Esophagus muscularis mucosa (tissue), 4 donors: ENCODE measurements around the gene SLC44A5. TPM values are rescaled to one million over a fixed set of nuclear protein-coding genes. Genes with fewer than 3 reads are reported as not detected.

Experiments used
- DNase-seq: peaks from one replicate; pipeline ENCODE4 v3.0.0-alpha.2; 2017; ENCODE audit errors: extremely low spot score
- H3K27ac ChIP-seq, 4 donors: fragments of 200-600 bp; sonication (generic); replicated peaks in 1 of 4; 1 replicate in 3 of 4; 2 replicates in 1 of 4; pipeline ENCODE4 v1.5.1; 2016 to 2019; ENCODE audit warnings: mild to moderate bottlenecking in 1 of 4
- H3K27me3 ChIP-seq, 4 donors: fragments of 200-600 bp; sonication (generic); one replicate each; pipeline versions ENCODE4 v1.5.1 to v1.6.0; 2016 to 2019
- H3K36me3 ChIP-seq, 4 donors: fragments of 200-600 bp; sonication (generic); one replicate each; pipeline ENCODE4 v1.5.1; 2016 to 2019
- H3K4me1 ChIP-seq, 4 donors: fragments of 200-600 bp; sonication (generic); one replicate each; pipeline ENCODE4 v1.5.1; 2016 to 2019
- H3K4me3 ChIP-seq, 4 donors: fragments of 200-600 bp; sonication (generic); 1 replicate in 2 of 4; 2 replicates in 2 of 4; pipeline ENCODE4 v1.5.1; 2016 to 2019; ENCODE audit warnings: mild to moderate bottlenecking in 4 of 4, moderate library complexity in 1 of 4
- H3K9me3 ChIP-seq, 4 donors: fragments of 200-600 bp; sonication (generic); 1 replicate in 3 of 4; 2 replicates in 1 of 4; pipeline ENCODE4 v1.5.1; 2016 to 2019
- CTCF ChIP-seq, 3 experiments: fragments of 200-600 bp in 2 of 3; fragments of 450-650 bp in 1 of 3; sonication (generic) in 2 of 3; IDR thresholded peaks; one replicate each; pipeline ENCODE4 v1.5.1; 2017 to 2019; ENCODE audit warnings: antibody characterized with exemption in 3 of 3, mild to moderate bottlenecking in 2 of 3, moderate library complexity in 1 of 3
- EP300 ChIP-seq: sonication (generic); formaldehyde crosslinking; IDR thresholded peaks from one replicate; pipeline ENCODE4 v1.6.1; 2017; ENCODE audit warnings: antibody characterized with exemption
- POLR2A ChIP-seq: fragments of 450-650 bp; IDR thresholded peaks from one replicate; pipeline ENCODE4 v1.6.1; 2017; ENCODE audit warnings: antibody characterized with exemption, moderate library complexity, mild to moderate bottlenecking, low read depth
- POLR2AphosphoS5 ChIP-seq, 2 donors: sonication (generic); formaldehyde crosslinking; IDR thresholded peaks; one replicate each; pipeline ENCODE4 v1.6.1; 2017; ENCODE audit warnings: antibody characterized with exemption in 2 of 2
- WGBS: methylation state at CpG from one replicate; pipeline ENCODE4 v1.1.5; 2018; 5-methylcytosine and 5-hydroxymethylcytosine counted together
- intact Hi-C: fragments of 100-400 bp; cut with DNase I; formaldehyde crosslinking; loops from one replicate; pipeline ENCODE4 v1.15.1; 2023
- total RNA-seq, 4 donors: library from RNA; depleted of rRNA; stranded (reverse); fragments of >200 nt; gene quantifications; one replicate each; pipeline versions ENCODE4 v1.1.0 to v1.2.1, GENCODE V29; 2016

Gene SLC44A5
- total RNA-seq, 4 donors from 2014 or later = 0.17 to 0.71 (median 0.23) TPM; not detected in 1

DNA sequence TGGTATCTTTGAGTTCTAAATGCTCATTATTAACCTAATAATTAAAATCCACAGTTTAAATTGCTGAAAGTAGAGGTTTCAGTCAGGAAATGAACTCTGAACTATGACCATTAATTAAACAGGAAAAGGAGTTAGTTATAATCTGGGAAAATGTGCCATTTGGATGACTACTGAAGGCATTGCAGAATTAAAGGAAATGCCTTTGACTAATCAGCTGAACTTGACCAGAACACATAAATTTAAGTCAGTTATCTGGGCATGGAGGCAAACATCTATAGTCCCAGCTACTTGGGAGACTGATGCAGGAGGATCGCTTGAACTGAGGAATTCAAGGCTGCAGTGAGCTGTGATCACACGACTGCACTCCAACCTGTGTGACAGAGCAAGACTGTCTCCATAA is 31.9 kb downstream of the SLC44A5 start:
- Histone ChIP-seq H3K9me3 (no peaks in the 10 kb centered on the region), H3K27ac (no peak overlapping the region), H3K4me1 (no peaks in the 10 kb centered on the region), H3K4me3 (no peak overlapping the region), H3K27me3 (no peaks in the 10 kb centered on the region), H3K36me3 (no peaks in the 10 kb centered on the region)
- TF ChIP-seq EP300 (no peak), POLR2AphosphoS5 (IDR thresholded peaks at IDR 0.05) (no peak), POLR2A (no peak), CTCF (IDR thresholded peaks at IDR 0.05) (no peak)
- intact Hi-C loops = no loop called here
- 47% methylated on average over 2 of the region's 2 CpGs for WGBS
- DNase-seq = no peak

GRCh38 chr1:75575837-75576236 is 35.1 kb downstream of the SLC44A5 start:
- H3K9me3 ChIP-seq = no peaks in the 10 kb centered on the region
- TF ChIP-seq POLR2AphosphoS5 (IDR thresholded peaks at IDR 0.05) (no peak), EP300 (no peak), POLR2A (no peak), CTCF (IDR thresholded peaks at IDR 0.05) (no peak)
- H3K27me3 ChIP-seq = no peaks in the 10 kb centered on the region
- no peak overlapping the region for H3K4me3 ChIP-seq
- no peak overlapping the region for H3K27ac ChIP-seq
- H3K36me3 ChIP-seq = no peaks in the 10 kb centered on the region
- DNase-seq = no peak
- intact Hi-C loops = no loop called here
- WGBS = 80% methylated on average over 3 of the region's 3 CpGs
- H3K4me1 ChIP-seq = no peaks in the 10 kb centered on the region

DNA sequence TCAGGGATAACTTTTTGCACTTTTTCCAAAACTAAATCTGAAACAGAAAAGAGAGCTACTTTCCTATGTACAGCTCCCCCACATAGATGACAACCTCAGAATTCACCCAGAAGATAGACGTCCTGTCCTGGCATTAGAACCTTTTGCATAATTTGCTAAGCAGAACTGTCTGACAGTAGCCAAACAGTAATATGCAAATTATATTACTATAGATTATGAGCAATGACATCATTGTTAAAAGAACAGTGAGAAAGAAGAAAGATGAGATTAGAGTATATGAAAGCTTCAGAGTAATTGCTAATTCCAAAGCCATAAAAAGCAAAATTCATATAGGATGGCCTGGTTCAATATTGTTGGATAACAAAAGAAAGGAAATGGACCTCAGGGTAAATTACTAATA is 43.7 kb downstream of the SLC44A5 start:
- Histone ChIP-seq H3K36me3 (no peaks in the 10 kb centered on the region), H3K27ac (no peak overlapping the region), H3K4me3 (no peak overlapping the region), H3K27me3 (no peaks in the 10 kb centered on the region), H3K9me3 (no peaks in the 10 kb centered on the region), H3K4me1 (no peaks in the 10 kb centered on the region)
- TF ChIP-seq POLR2A (no peak), EP300 (no peak), POLR2AphosphoS5 (IDR thresholded peaks at IDR 0.05) (no peak), CTCF (IDR thresholded peaks at IDR 0.05) (no peak)
- DNase-seq = no peak
- intact Hi-C loops = no loop called here
- WGBS = 90% methylated on average over 1 of the region's 1 CpG

DNA sequence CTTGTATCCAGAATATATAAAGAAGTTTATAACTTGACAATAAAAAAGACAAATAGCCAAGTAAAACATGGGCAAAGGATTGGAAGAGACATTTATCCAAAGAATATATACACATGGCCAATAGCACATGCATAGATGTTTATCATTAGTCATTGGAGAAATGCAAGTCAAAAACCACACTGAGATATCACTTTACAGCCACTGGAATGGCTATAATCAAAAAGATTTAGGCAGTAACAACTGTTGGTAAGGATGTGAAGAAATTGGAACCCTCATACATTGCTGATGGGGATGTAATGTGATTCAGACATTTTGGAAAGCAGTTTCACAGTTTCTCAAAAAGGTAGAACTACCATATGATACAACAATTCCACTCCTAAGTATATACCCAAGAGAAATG is 51.1 kb downstream of the SLC44A5 start:
- H3K27ac ChIP-seq = no peak overlapping the region
- H3K36me3 ChIP-seq = no peaks in the 10 kb centered on the region
- H3K27me3 ChIP-seq = no peaks in the 10 kb centered on the region
- no peak overlapping the region for H3K4me3 ChIP-seq
- H3K9me3 ChIP-seq = no peaks in the 10 kb centered on the region
- intact Hi-C loops = no loop called here
- H3K4me1 ChIP-seq = no peaks in the 10 kb centered on the region
- no peak for DNase-seq
- TF ChIP-seq POLR2AphosphoS5 (IDR thresholded peaks at IDR 0.05) = no peak
- TF ChIP-seq POLR2A = no peak
- no peak for TF ChIP-seq CTCF (IDR thresholded peaks at IDR 0.05)
- TF ChIP-seq EP300 = no peak

- Histone ChIP-seq H3K9me3 (no peaks in the 10 kb centered on the region), H3K27me3 (no peaks in the 10 kb centered on the region), H3K27ac (no peak overlapping the region), H3K4me1 (no peaks in the 10 kb centered on the region), H3K36me3 (no peaks in the 10 kb centered on the region), H3K4me3 (no peak overlapping the region)
- DNase-seq = no peak
- intact Hi-C loops = no loop called here
- 73% methylated on average over 2 of the region's 2 CpGs for WGBS
- TF ChIP-seq POLR2AphosphoS5 (IDR thresholded peaks at IDR 0.05) (no peak), POLR2A (no peak), EP300 (no peak), CTCF (IDR thresholded peaks at IDR 0.05) (no peak)
Measured at GRCh38 chr1:75559136-75559535, 51.8 kb downstream of the SLC44A5 start.
